Left colon (tissue), 2 donors: ENCODE data around the gene RUNX1. TPM values are rescaled to one million over a fixed set of nuclear protein-coding genes. Genes with fewer than 3 reads are reported as not detected.

Source experiments
- ATAC-seq: fragments of 200-7000 bp; cut with Tn5 transposase; one replicate; pipeline ENCODE4 v1.9.1; 2020; ENCODE audit warnings: mild to moderate bottlenecking, moderate library complexity
- DNase-seq, 2 donors: peaks; one replicate each; pipeline ENCODE4 v3.0.0-alpha.2; 2020
- intact Hi-C, 2 donors: fragments of 100-400 bp; cut with DNase I in 1 of 2; cut with micrococcal nuclease in 1 of 2; formaldehyde crosslinking; loops; one replicate each; pipeline versions ENCODE4 v1.11.2 to v1.14.0; 2022; cut with DNase I, micrococcal nuclease
- total RNA-seq, 2 donors: library from RNA; stranded (reverse); fragmentation: NEBNext Ultra II Directional; extraction: Animal tissue kit (Norgen Biotek cat#: 25700); gene quantifications; one replicate each; pipeline ENCODE4 v1.2.1, GENCODE V29; 2021
- donor health status: DM: no; HTN: no; CAD: no.
- donor health status: DM: yes; HTN: yes; CAD: no.

RUNX1 gene
- total RNA-seq, 2 donors from 2014 or later, result 17.7 to 25.8 TPM

- DNase-seq, result no peak
- ATAC-seq, result no peak
- intact Hi-C loops, result no loop called here
These were observed 8.0 kb downstream of the RUNX1 start for GRCh38 chr21:35041122-35041521.

GRCh38 chr21:35039595-35040289 lies 9.4 kb downstream of the RUNX1 start:
- ATAC-seq (peak; percentile 73), DNase-seq (no peak)
- intact Hi-C loops, result no loop called here

- DNase-seq (no peak), ATAC-seq (no peak)
- intact Hi-C loops, result no loop called here
These were observed 10.3 kb downstream of the RUNX1 start for GRCh38 chr21:35038772-35039319.

DNA sequence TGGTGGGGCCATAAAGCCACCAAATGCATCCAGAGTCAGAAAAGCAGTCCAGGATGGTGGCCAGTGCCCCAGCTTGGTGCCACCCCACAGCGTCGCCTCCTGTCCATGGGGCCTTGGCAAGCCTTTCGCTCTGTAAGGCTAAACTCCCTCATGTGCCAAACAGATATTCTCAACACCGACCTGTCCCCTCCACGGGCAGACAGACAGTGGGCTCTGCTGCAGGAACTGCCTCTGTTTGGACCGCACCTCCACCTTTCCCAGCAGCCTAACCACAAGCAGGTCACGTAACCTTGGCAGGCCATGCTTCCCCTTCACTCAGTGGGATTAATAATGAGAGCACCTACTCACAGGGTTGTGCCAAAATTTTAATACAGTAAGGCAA lies 11.7 kb downstream of the RUNX1 start:
- intact Hi-C loops, result no loop called here
- DNase-seq, result no peak

GRCh38 chr21:35036465-35037383 lies 12.4 kb downstream of the RUNX1 start:
- ATAC-seq, result no peak
- intact Hi-C loops, result no loop called here
- DNase-seq, result no peak

More for the DNA sequence above, 11.7 kb downstream of the RUNX1 start:
- ATAC-seq, result no peak

- no peak for ATAC-seq
- intact Hi-C loops, result no loop called here
- no peak for DNase-seq
These were observed 13.5 kb downstream of the RUNX1 start for GRCh38 chr21:35035581-35035980.

DNA sequence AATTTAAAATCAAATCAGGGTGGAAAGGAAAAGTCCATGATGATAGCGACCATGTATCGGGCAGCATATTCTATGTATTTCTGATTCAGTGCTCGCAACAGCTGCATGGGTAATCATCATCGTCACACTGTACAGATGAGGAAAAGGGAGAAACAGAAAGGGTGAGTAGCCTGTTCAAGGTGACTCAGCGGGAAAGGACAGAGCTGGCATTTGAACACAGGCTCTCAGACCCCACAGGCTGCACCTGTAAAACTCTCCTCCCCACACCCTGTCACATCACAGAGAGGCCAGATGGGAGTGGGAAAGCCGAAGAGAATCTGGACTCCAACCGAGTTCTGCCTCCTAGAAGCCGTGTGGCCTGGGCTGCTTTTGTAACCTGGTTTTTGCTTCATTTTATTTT lies 14.0 kb downstream of the RUNX1 start:
- DNase-seq (no peak), ATAC-seq (no peak)
- intact Hi-C loops, result no loop called here

DNA sequence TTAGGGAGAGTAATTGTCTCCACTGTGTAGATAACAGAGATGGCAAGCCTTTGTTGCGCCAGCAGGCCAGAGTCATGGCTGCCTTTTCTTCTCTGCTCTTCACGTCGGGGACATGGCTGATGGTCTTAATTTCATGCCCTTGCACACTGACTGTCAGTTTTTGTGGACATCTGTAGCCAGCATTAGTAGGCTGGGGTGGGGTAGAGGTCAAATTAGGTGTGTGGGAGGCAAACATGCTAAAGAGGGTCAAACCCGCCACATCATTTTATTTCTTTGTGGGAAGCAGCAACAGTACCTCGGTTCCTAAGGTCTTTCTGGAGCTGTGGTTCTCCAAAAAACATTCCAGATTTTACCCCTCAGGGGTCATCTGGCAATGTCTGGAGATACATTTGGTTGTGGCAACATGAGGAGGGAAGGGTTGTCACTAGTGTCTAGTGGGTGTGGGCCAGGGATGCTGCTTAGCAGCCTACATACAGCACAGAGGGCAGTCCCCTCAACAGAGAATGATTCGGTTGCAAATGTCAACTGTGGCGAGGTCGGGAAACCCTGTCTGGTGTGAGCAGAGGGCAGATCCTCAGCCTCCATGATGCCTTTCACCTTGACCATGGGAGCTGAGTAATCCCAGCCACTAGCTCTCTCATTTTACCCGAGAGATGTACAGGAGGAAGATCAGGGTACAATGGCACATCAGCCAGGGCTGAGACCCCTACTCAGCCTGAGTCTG lies 14.7 kb downstream of the RUNX1 start:
- DNase-seq (no peak), ATAC-seq (no peak)
- intact Hi-C loops, result no loop called here

DNA sequence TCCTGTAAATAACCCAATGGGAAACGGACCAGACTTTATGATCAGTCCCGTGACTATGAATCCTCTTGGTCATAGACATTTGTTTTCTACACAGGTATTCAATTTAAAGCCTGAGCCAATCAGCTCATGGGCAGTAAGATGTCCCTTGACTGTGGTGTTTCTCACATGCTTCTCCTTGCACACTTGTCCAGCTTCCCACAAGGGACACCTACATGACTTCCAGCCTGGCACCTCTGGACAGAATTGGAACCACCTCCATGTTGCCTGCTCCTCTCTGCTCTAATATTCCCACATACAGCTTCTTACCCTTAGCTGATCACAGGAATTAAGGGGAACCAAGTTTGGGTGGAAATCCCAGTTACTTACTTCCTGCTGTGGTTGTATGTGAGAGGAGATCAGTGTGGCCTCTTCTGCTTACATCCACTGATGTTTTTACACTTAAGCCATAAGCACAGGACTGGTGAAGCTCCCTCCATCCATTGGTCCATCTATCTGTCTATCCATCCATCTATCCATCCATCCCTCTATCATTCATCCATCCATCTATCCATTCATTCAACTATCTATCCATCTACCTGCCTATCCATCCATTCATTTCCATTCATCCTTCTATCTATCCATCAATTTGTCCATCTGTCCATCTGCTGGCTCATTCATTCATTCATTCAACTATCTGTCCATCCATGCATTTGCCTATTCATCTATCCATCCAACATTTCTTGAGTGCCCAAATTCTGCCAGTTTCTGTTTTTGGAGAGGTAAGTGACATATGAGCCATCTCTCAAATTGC lies 16.4 kb downstream of the RUNX1 start:
- no peak for ATAC-seq
- DNase-seq, result no peak
- intact Hi-C loops, result no loop called here

GRCh38 chr21:35028451-35028978 lies 20.6 kb downstream of the RUNX1 start:
- ATAC-seq (no peak), DNase-seq (no peak)
- intact Hi-C loops, result no loop called here

GRCh38 chr21:35027563-35028450 lies 21.3 kb downstream of the RUNX1 start:
- ATAC-seq, result no peak
- intact Hi-C loops, result no loop called here
- DNase-seq, result no peak

DNA sequence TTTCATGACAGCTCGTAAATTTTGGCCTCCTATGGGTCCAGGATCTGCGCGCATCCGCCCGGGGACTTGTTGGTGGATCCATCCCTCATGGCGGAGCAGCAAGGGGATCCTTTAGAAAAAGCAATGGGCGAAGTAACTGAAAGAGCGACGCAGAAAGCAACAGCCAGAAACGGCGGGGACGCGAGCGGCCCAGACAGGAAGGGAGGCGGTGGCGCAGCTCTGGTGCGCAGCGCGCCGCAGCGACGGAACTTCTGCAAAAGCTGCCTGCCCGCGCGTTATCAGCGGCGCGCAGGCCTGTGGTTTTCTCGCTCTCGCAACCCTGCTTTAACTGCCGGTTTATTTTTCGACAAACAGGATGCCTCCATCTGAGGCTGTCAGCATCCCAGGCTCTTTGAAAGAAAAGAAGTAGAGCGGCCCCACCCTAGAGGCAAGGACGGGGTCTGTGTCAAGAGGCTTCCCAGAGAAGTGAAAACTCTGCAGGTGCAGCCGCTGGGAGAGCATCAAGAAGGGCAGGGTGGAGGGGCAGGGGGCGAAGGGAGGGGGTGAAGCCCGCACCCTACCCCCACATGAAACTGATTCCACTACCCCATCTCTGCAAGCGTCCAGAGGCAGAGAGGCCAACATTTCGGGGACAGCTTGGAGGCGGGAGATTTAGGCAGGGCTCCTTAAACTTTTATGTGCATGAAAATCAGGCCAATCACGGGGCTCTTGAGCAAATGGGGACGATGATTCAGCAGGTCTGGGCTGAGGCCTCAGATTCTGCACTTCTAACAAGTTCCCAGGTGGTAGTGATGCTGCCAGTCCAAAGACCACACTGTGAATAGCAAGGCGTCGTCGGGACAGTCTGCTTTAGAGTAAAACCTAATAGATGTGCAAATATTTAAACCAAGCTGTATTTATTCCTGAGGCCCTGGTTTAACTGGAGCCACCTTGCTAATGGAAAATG lies 22.2 kb downstream of the RUNX1 start:
- peak; percentile 56 to 77 for DNase-seq
- peak; percentile 43 for ATAC-seq
- intact Hi-C loops, result no loop called here

- no peak for ATAC-seq
- intact Hi-C loops, result no loop called here
- no peak for DNase-seq
These were observed 23.0 kb downstream of the RUNX1 start for GRCh38 chr21:35026153-35026500.

GRCh38 chr21:35025206-35026152 lies 23.6 kb downstream of the RUNX1 start:
- intact Hi-C loops, result no loop called here
- no peak for DNase-seq
- ATAC-seq, result no peak

GRCh38 chr21:35024513-35024912 lies 24.6 kb downstream of the RUNX1 start:
- DNase-seq, result no peak
- intact Hi-C loops, result no loop called here
- ATAC-seq, result no peak
